ENCODE measurements around the gene HORMAD1. TPM values are rescaled to one million over a fixed set of nuclear protein-coding genes. Genes with fewer than 3 reads are reported as not detected.

Gene HORMAD1
- total and polyA plus RNA-seq, 2 of the 8 experiments (the other 6 are each of a cell fraction or from before 2014, with no cell fraction given) = not detected

DNA sequence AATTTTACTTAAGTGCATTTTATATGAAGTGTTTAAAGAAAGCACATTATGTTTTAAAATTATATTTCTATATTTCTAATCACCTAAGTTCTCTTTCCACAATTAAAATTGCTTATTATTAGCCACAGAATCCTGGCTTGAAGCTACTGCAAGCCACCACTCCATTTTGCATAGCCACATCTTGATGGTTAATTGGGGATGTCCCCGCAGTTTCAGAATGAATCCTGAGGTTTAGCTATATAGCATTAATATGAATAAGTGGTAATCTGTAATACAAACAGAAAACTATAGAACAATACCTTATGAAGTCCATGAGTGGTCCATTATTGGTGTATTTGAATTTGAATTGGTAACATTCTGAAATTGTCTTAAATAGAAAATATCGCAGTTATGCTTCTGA is 12.1 kb downstream of the HORMAD1 start (continued):
- TF ChIP-seq RNF2 (IDR thresholded peaks at IDR 0.05; ENCODE audit: borderline replicate concordance, low read depth, low read length, missing control alignments, poor library complexity, severe bottlenecking) = no peak
- no peak for TF ChIP-seq SP4 (IDR thresholded peaks at IDR 0.05; ENCODE audit: low read length)
- no peak for TF ChIP-seq TBP (IDR thresholded peaks at IDR 0.05; ENCODE audit: low read depth, low read length)

Data from H1 (cell line).